GM18951 (cell line): Measurements from ENCODE around the gene MYMK.

ENCODE experiments used
- POLR2A ChIP-seq: IDR thresholded peaks from 4 replicates; pipeline ENCODE4 v1.6.1; 2011; ENCODE audit warnings: mild to moderate bottlenecking; ENCODE audit not compliant: insufficient read length, insufficient read depth; ENCODE audit errors: extremely low read depth
- in situ Hi-C: fragments of 300-500 bp; cut with MboI; formaldehyde crosslinking; loops from one replicate; pipeline ENCODE4 v1.12.0; 2022; ENCODE audit warnings: low sequenced_read_pairs, mixed read lengths, inconsistent platforms; ENCODE audit not compliant: unreplicated experiment

The MYMK gene

DNA sequence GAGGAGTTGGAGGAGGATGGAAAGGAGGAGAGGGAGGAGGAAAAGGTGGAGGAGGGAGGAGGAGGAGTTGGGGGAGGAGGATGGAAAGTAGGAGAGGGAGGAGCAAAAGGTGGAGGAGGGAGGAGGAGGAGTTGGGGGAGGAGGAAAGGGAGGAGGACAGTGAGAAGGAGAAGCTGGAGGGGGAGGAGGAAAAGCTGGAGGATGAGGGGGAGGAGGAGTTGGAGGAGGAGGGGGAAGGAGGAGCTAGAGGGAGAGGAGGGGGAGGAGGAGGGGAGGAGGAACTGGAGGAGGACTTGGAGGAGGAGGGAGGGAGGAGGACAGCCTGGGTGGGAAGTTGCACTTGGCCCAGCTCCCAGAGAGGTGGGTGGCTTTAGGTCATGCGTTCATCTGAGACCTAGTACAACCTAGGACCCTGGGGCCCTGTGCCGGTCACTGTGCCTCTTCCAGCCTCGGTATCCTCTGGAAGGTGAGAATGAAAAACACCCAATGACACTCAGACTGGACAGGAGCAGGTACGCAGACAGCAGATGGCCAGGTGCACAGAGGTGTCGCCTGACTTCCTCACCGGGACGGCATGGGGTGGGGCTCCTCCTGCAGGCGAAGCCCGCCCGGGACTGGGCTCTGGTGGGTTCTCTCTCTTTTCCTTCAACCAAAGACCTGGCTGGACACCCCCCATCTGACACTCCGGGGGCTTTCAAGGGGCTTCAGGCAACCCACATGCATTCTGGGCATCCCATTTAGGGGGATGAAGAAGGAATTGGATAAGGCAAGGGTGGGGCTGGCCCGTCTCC, 33.7 kb downstream of the MYMK start:
- TF ChIP-seq POLR2A, result no peak
- in situ Hi-C loops, result no loop called here

DNA sequence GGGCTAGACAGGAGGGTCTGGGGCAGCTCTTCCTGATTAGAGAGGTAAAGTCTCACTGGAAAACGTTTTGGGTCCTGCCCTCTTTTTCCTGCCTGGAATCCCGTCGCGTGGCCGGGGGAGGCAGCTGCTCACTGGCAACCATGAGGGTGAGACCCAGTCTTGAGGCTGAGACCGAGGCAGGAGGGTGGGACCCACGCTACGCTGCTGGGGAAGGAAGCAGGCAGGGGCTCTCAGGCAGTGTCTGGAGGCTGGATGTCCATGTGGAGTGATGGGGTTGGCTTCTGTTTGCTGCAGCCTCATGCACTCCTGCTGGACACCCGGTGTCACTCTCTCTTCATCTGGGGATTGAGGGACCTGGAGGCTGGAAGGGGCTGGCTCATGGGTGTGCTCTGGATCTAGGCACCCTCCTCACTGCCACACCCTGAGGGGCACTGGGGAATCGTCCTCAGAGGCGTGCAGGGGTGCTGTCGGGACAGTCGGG, 34.5 kb downstream of the MYMK start:
- in situ Hi-C loops, result no loop called here
- no peak for TF ChIP-seq POLR2A

DNA sequence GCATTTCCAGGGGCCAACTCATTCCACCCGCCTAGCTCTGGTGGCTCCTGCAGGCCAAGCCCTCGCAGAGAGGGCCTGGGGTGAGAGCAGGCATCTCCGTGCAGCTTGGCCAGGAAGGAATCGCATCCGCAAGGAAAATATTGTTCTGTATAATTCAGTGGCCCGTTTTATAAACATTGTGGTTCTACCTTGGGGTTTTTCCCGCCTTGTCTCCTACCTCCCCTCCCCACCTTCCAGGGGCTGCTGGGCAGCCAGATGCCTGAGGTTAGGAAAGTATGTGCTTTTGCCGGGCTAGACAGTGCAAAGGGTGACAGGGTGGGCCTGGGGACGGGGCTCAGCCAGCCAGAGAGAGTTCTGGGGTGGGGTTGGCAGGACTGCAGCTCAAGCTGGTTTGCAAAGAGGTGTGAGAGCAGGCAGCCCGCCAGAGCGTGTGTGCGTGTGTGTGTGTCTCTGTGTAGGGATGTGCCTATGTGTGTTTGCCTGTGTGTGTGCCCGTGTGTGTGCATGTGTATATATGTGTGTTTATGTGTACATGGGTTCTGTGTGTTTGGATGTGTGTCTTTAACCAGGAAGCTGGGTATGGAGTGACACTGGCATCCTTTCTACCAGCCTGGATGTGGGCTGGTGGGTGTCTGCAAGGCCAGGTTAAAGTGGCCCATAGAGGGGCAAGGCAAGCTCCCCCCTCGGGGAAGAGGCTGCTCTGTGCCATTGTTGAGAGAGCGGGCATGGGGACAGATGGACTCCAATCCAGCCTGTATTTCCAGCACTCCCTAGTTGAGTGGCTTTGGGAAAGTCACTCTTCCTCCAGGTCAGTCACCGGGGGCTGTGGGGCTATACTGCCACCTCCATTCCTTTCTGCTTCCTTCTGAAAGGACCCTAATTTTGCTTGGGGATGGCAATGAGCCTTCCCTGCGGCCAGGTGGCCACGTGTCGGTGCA, 35.2 kb downstream of the MYMK start:
- in situ Hi-C loops, result no loop called here
- TF ChIP-seq POLR2A, result no peak

DNA sequence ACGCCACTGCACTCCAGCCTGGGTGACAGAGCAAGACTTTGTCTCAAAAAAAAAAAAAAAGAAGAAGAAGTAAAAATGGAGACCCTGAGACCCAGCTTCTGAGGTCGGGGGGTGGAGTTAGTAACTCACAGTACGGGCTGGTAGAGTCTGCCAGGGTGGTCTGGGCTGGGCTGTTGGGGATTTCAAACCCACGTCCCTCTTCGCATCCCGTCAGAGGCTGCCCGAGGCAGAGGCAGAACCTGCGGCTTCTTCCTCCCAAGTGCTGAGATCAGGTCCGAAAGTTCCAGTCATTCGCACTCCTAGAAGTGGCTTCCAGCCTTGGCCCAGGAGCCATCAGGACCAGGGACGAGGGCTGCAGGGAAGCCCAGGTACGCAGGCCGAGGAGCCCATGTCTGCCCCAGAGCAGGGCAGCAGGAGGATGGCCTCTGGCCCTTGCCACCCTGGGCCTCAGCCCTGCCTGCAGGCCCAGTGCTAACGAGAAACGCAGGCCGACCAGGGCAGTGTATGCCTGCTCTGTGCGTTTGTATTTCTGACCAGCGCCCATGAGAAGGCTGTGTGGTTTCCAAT, 36.0 kb downstream of the MYMK start:
- no peak for TF ChIP-seq POLR2A
- in situ Hi-C loops, result no loop called here

DNA sequence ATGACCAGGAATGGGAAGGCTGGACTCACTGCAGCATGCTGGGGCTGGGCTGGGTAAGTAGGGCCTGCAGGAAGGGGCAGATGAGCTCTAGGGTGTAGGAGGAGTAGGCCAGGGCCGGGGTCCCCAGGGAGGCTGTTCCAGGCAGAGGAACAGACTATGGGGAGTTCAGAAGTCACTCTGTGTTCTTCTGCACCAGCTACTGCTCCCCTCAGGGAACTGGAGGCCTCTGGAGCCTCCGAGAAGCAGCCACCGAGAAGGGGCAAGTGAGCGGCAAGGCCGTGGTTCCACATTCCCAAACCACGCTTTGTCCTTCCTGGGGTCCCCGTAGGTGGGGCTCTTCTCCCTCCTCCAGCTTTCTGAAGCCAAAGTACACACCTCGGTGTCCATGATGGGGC, 37.4 kb downstream of the MYMK start:
- no peak for TF ChIP-seq POLR2A
- in situ Hi-C loops, result no loop called here

DNA sequence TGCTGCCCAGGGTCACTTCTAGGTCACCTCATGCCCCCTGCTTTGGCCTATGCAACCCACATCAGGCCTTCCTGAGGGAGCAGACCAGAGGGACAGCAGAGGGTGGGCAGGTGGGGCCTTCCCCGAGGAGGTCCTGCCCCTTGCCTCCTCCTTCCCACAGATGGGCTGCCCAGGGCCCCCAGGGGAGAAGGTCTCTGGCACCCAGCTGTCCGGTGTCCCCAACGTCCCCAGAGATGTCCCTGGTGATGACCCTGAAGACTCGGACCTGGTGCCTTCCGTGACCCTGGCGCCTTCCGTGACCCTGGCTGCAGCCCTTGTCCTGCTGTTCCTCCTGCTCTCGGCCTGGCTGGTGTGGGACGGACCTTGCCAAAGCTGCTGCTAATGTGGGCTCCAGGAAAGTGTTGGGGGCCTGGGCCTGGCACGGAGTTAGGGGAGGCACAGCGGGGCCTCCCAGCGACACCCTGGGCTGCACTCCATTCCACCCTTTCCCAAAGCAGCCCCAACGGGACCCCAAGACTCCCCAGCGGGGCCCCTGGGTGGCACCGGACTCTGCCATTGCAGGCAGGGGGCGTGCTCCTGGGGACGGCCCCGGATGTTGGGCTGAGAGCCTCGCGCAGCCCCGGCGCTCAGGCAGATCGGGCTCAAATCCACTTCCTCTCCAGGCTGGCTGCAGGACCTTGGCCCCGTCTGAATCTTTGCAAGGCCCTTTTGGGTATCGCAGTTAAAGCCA, 39.1 kb downstream of the MYMK start:
- in situ Hi-C loops, result no loop called here

DNA sequence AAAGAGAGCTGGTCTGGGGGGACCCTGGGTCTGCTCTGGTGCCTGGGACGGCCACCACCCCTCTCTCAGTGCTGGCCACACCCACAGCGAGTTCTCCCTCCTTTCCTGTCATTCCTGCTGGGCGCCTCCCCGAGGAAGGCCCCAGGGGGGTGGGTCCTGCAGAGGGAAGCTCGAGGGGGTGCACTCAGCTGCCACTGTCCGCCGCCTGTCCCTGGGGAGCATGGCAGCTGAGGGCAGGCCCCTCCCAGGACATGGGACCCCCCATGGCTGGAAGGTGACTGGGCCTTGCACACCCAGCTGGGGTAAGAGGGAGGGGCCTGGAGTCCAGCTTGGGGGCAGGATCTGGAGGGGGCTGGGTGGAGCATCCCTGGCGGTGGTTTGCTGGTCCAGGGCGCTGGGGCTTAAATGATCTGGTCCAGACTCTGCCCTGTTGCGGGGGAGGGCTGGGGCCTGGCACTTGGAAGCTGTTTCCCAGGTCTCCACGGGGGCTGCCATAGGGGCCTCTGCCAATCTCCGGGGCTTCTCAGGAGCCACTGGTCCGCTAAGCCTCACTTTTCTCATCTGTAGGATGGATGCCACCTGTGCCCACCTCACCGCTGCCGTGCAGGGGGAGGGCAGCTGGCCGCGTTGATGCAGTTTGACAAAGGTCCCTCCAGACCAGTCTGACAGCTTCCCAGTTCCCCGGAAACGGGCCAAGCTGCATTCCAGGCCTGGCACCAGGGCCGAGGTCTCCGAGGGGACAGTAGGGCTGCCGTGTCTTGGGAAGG, 39.9 kb downstream of the MYMK start:
- in situ Hi-C loops, result no loop called here
- TF ChIP-seq POLR2A, result no peak

More for the DNA sequence above, 39.1 kb downstream of the MYMK start:
- TF ChIP-seq POLR2A, result no peak

DNA sequence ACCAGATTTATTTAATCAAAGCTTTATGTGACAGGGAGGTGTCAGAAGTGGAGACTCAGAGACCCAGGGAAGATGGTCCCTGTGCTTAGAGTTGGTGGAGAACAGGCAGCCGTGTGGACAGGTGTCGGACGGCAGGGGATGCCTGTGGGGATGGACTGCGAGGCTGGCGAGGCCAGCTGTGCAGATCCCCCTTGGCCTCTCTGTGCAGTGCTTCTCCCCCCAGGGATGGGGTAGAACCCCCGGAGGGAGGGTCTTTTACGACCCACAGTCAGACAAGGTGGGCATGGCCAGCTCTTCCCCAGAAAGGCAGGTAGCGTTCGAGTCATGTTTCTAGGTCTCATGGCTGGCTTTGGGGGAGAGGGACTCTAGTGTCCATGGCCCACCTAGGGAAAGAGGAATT, 41.1 kb downstream of the MYMK start:
- in situ Hi-C loops, result no loop called here
- no peak for TF ChIP-seq POLR2A

DNA sequence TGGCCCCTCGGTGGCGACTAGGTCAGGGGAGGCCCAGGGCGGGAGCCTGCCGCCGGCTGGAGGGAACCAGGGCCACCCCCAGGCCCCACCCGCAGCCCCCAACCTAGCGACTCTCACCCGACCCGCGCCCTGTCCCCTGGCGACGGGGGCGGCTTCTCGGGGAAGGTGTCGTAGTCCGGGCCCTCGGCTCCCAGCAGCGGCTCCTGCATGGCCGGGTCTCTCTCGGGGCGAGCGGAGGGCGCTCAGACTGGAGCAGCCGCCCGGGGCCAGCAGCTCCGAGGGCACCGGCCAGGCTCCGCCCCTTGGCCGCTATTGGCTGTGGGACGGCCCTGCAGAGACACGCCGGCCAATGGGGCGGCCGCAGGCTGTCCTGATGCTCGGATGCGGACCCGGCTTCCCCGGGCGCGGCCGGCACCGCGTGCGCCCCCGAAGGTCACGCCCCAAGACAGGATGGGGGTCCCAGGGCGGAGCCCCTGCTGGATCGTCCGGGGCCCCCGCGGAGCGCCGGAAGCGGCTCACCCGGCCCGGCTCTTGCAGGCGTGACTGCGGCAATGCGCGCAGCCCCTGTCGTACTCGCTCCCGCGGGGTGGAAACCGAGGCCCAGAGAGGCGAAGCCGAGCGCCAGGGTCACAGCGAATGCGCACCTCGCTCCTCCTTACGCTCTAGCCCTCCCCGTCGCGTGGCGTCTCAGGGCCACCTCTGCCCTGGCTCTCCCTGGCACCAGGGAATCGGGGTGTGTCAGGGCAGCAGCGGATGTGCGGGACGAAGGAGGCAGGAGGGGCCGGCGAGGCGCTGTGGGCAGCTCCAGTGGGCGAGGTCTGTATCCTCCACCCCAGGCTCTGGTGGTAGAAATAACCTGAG, 45.7 kb downstream of the MYMK start, which contains the start of gene SLC2A6:
TSS of gene SLC2A6 (minus strand) at position 249 of the 861 bp plus-strand sequence. CDS start at position 209, 40 bp downstream.
- peak; percentile 92 for TF ChIP-seq POLR2A
- in situ Hi-C loops, result no loop called here

DNA sequence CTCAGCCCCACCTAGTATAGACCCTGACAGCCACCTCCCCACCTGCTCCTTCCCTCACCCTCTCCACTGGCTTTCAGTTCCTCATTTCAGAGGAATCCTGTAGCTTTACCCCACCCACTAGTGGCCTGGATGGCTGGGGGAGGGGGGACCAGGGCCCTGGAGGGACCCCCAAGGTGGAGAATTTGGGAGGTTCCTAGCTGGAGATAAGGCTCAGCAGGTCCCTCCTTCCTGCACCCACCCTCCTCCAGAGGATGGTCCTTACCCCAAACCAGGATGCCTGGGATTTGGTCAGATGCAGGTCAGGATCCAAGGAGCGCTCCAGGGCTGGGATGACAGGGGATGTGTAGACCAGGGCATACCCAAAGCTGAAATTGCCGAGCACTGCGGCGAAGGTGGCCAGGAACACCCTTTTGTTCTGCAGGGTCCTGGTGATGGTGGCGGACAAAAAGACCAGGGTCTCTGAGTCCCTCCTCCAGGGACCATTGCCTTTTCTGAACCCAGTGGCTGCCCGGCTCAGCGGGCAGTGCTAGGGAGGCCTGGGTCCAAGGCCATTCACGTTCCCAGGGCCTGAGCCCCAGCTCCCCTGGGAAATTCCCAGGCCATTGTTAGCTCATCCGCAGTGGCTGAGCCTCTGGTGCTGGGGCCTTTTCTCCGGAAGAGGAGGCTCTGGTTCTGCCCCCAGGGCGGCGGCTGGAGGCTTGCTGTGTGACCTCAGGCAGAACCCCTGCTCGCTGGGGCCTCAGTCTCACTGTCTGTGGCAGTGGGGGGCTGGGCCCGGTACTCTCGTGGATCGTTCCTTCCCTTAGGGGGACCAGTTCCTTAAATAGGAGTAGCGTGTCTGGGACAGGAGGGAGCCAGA, 46.5 kb downstream of the MYMK start:
- in situ Hi-C loops, result no loop called here

More for the DNA sequence above, 46.5 kb downstream of the MYMK start:
- TF ChIP-seq POLR2A, result no peak
